ENCODE measurements around the gene KRTAP3-2. TPM values are rescaled to one million over a fixed set of nuclear protein-coding genes. Genes with fewer than 3 reads are reported as not detected.
"Not testable (repeated sequence)": the region's sequence is repeated elsewhere in the genome, so short reads cannot be mapped to it uniquely, and the experiment has no call there.

KRTAP3-2 gene
- polyA plus RNA-seq (2013) = not detected

GRCh38 chr17:40999563-40999962 is at the start of gene KRTAP3-2:
Gene KRTAP3-2 (minus strand): TSS chr17:40999906. CDS start chr17:40999853, 53 bp downstream.
- WGBS (ENCODE audit: insufficient coverage) = 100% methylated on average over 4 of the region's 6 CpGs
- POLR2A ChIA-PET; H3K4me3 ChIP-seq (ENCODE audit: control insufficient read depth in 1 of 7, extremely low read depth in 1 of 7, insufficient read depth in 4 of 7, low read depth in 2 of 7, low read length in 6 of 7); H3K9me3 ChIP-seq (ENCODE audit: control extremely low read depth in 1 of 5, control insufficient read depth in 4 of 5, insufficient read depth in 2 of 5, low read depth in 1 of 5, low read length in 4 of 5); H3K4me1 ChIP-seq (ENCODE audit: control extremely low read depth in 1 of 4, control insufficient read depth in 4 of 4, insufficient read depth in 4 of 4, low read length in 3 of 4); CTCF ChIA-PET; H3K27ac ChIP-seq (ENCODE audit: insufficient read depth in 1 of 2, low read depth in 1 of 2, low read length in 2 of 2, poor library complexity in 1 of 2, severe bottlenecking in 2 of 2); DNase-seq; H3K36me3 ChIP-seq (ENCODE audit: control insufficient read depth in 4 of 4, insufficient read depth in 4 of 4, low read length in 3 of 4); H3K27me3 ChIP-seq (replicated peaks in 2 of 5; ENCODE audit: control insufficient read depth in 4 of 5, insufficient read depth in 5 of 5, low read length in 4 of 5): not testable (repeated sequence)

GRCh38 chr17:41049110-41049509 is 49.4 kb upstream of the KRTAP3-2 start:
- H3K4me1 ChIP-seq (ENCODE audit: control extremely low read depth in 1 of 4, control insufficient read depth in 4 of 4, insufficient read depth in 4 of 4, low read length in 3 of 4) = no peaks in the 10 kb centered on the region
- WGBS (ENCODE audit: insufficient coverage) = 87% methylated on average over 2 of the region's 2 CpGs
- POLR2A ChIA-PET = no interaction called here
- CTCF ChIA-PET = no interaction called here
- no peak overlapping the region for H3K4me3 ChIP-seq (ENCODE audit: control insufficient read depth in 1 of 7, extremely low read depth in 1 of 7, insufficient read depth in 4 of 7, low read depth in 2 of 7, low read length in 6 of 7)
- DNase-seq = no peak
- H3K36me3 ChIP-seq (ENCODE audit: control insufficient read depth in 4 of 4, insufficient read depth in 4 of 4, low read length in 3 of 4) = no peaks in the 10 kb centered on the region
- H3K27ac ChIP-seq (ENCODE audit: insufficient read depth in 1 of 2, low read depth in 1 of 2, low read length in 2 of 2, poor library complexity in 1 of 2, severe bottlenecking in 2 of 2) = no peak overlapping the region
- H3K27me3 ChIP-seq (replicated peaks in 2 of 5; ENCODE audit: control insufficient read depth in 4 of 5, insufficient read depth in 5 of 5, low read length in 4 of 5) = peaks cover 0 to 25% (median 3%) of the 10 kb centered on the region in 5 experiments
- H3K9me3 ChIP-seq (ENCODE audit: control extremely low read depth in 1 of 5, control insufficient read depth in 4 of 5, insufficient read depth in 2 of 5, low read depth in 1 of 5, low read length in 4 of 5) = peaks cover 0 to 2% (median 0%) of the 10 kb centered on the region in 5 experiments

GRCh38 chr17:41048441-41048840 is 48.7 kb upstream of the KRTAP3-2 start:
- POLR2A ChIA-PET = no interaction called here
- no peak for DNase-seq
- no peak overlapping the region for H3K4me3 ChIP-seq (ENCODE audit: control insufficient read depth in 1 of 7, extremely low read depth in 1 of 7, insufficient read depth in 4 of 7, low read depth in 2 of 7, low read length in 6 of 7)
- H3K27ac ChIP-seq (ENCODE audit: insufficient read depth in 1 of 2, low read depth in 1 of 2, low read length in 2 of 2, poor library complexity in 1 of 2, severe bottlenecking in 2 of 2) = no peak overlapping the region
- CTCF ChIA-PET = no interaction called here
- peaks cover 0 to 25% (median 3%) of the 10 kb centered on the region in 5 experiments for H3K27me3 ChIP-seq (replicated peaks in 2 of 5; ENCODE audit: control insufficient read depth in 4 of 5, insufficient read depth in 5 of 5, low read length in 4 of 5)
- H3K9me3 ChIP-seq (ENCODE audit: control extremely low read depth in 1 of 5, control insufficient read depth in 4 of 5, insufficient read depth in 2 of 5, low read depth in 1 of 5, low read length in 4 of 5) = peaks cover 0 to 3% (median under 1%) of the 10 kb centered on the region in 5 experiments
- 84% methylated on average over 5 of the region's 7 CpGs for WGBS (ENCODE audit: insufficient coverage)
- H3K36me3 ChIP-seq (ENCODE audit: control insufficient read depth in 4 of 4, insufficient read depth in 4 of 4, low read length in 3 of 4) = no peaks in the 10 kb centered on the region
- no peaks in the 10 kb centered on the region for H3K4me1 ChIP-seq (ENCODE audit: control extremely low read depth in 1 of 4, control insufficient read depth in 4 of 4, insufficient read depth in 4 of 4, low read length in 3 of 4)

- H3K36me3 ChIP-seq (ENCODE audit: control insufficient read depth in 4 of 4, insufficient read depth in 4 of 4, low read length in 3 of 4); DNase-seq; CTCF ChIA-PET; H3K9me3 ChIP-seq (ENCODE audit: control extremely low read depth in 1 of 5, control insufficient read depth in 4 of 5, insufficient read depth in 2 of 5, low read depth in 1 of 5, low read length in 4 of 5); H3K4me1 ChIP-seq (ENCODE audit: control extremely low read depth in 1 of 4, control insufficient read depth in 4 of 4, insufficient read depth in 4 of 4, low read length in 3 of 4); H3K27ac ChIP-seq (ENCODE audit: insufficient read depth in 1 of 2, low read depth in 1 of 2, low read length in 2 of 2, poor library complexity in 1 of 2, severe bottlenecking in 2 of 2); POLR2A ChIA-PET; H3K4me3 ChIP-seq (ENCODE audit: control insufficient read depth in 1 of 7, extremely low read depth in 1 of 7, insufficient read depth in 4 of 7, low read depth in 2 of 7, low read length in 6 of 7): not testable (repeated sequence)
- 80% methylated on average over 3 of the region's 33 CpGs for WGBS (ENCODE audit: insufficient coverage)
- H3K27me3 ChIP-seq (replicated peaks in 2 of 5; ENCODE audit: control insufficient read depth in 4 of 5, insufficient read depth in 5 of 5, low read length in 4 of 5) = peaks cover 0 to 25% (median 3%) of the 10 kb centered on the region in 5 experiments
These were observed 47.2 kb upstream of the KRTAP3-2 start, which contains the start of gene KRTAP2-1 for GRCh38 chr17:41046735-41047465. Gene KRTAP2-1 (minus strand): TSS chr17:41047316. CDS start chr17:41047267, 49 bp downstream.

GRCh38 chr17:41042953-41043352 is 43.2 kb upstream of the KRTAP3-2 start:
- Histone ChIP-seq H3K27ac (ENCODE audit: insufficient read depth in 1 of 2, low read depth in 1 of 2, low read length in 2 of 2, poor library complexity in 1 of 2, severe bottlenecking in 2 of 2) (no peak overlapping the region), H3K9me3 (ENCODE audit: control extremely low read depth in 1 of 5, control insufficient read depth in 4 of 5, insufficient read depth in 2 of 5, low read depth in 1 of 5, low read length in 4 of 5) (peaks cover 0 to 3% (median 0%) of the 10 kb centered on the region in 5 experiments), H3K36me3 (ENCODE audit: control insufficient read depth in 4 of 4, insufficient read depth in 4 of 4, low read length in 3 of 4) (no peaks in the 10 kb centered on the region), H3K4me1 (ENCODE audit: control extremely low read depth in 1 of 4, control insufficient read depth in 4 of 4, insufficient read depth in 4 of 4, low read length in 3 of 4) (no peaks in the 10 kb centered on the region), H3K27me3 (replicated peaks in 2 of 5; ENCODE audit: control insufficient read depth in 4 of 5, insufficient read depth in 5 of 5, low read length in 4 of 5) (peaks cover 0 to 16% (median 0%) of the 10 kb centered on the region in 5 experiments), H3K4me3 (ENCODE audit: control insufficient read depth in 1 of 7, extremely low read depth in 1 of 7, insufficient read depth in 4 of 7, low read depth in 2 of 7, low read length in 6 of 7) (no peak overlapping the region)
- no CpG with 5 or more reads among the region's 1 CpG for WGBS (ENCODE audit: insufficient coverage)
- ChIA-PET CTCF (no interaction called here), POLR2A (no interaction called here)
- DNase-seq = no peak

- H3K27ac ChIP-seq (ENCODE audit: insufficient read depth in 1 of 2, low read depth in 1 of 2, low read length in 2 of 2, poor library complexity in 1 of 2, severe bottlenecking in 2 of 2); H3K4me1 ChIP-seq (ENCODE audit: control extremely low read depth in 1 of 4, control insufficient read depth in 4 of 4, insufficient read depth in 4 of 4, low read length in 3 of 4); H3K9me3 ChIP-seq (ENCODE audit: control extremely low read depth in 1 of 5, control insufficient read depth in 4 of 5, insufficient read depth in 2 of 5, low read depth in 1 of 5, low read length in 4 of 5); H3K36me3 ChIP-seq (ENCODE audit: control insufficient read depth in 4 of 4, insufficient read depth in 4 of 4, low read length in 3 of 4); H3K27me3 ChIP-seq (replicated peaks in 2 of 5; ENCODE audit: control insufficient read depth in 4 of 5, insufficient read depth in 5 of 5, low read length in 4 of 5); POLR2A ChIA-PET; CTCF ChIA-PET; H3K4me3 ChIP-seq (ENCODE audit: control insufficient read depth in 1 of 7, extremely low read depth in 1 of 7, insufficient read depth in 4 of 7, low read depth in 2 of 7, low read length in 6 of 7); DNase-seq: not testable (repeated sequence)
- WGBS (ENCODE audit: insufficient coverage) = 92% methylated on average over 10 of the region's 14 CpGs
These were observed 41.3 kb upstream of the KRTAP3-2 start, which contains the start of gene KRTAP1-1 for GRCh38 chr17:41040783-41041571. Gene KRTAP1-1 (minus strand): TSS chr17:41041450. CDS start chr17:41041397, 53 bp downstream.

- no peak overlapping the region for H3K27ac ChIP-seq (ENCODE audit: insufficient read depth in 1 of 2, low read depth in 1 of 2, low read length in 2 of 2, poor library complexity in 1 of 2, severe bottlenecking in 2 of 2)
- peaks cover 0 to 3% (median 2%) of the 10 kb centered on the region in 5 experiments for H3K27me3 ChIP-seq (replicated peaks in 2 of 5; ENCODE audit: control insufficient read depth in 4 of 5, insufficient read depth in 5 of 5, low read length in 4 of 5)
- no peaks in the 10 kb centered on the region for H3K4me1 ChIP-seq (ENCODE audit: control extremely low read depth in 1 of 4, control insufficient read depth in 4 of 4, insufficient read depth in 4 of 4, low read length in 3 of 4)
- no CpG with 5 or more reads among the region's 2 CpGs for WGBS (ENCODE audit: insufficient coverage)
- DNase-seq = no peak
- H3K36me3 ChIP-seq (ENCODE audit: control insufficient read depth in 4 of 4, insufficient read depth in 4 of 4, low read length in 3 of 4) = no peaks in the 10 kb centered on the region
- H3K4me3 ChIP-seq (ENCODE audit: control insufficient read depth in 1 of 7, extremely low read depth in 1 of 7, insufficient read depth in 4 of 7, low read depth in 2 of 7, low read length in 6 of 7) = no peak overlapping the region
- H3K9me3 ChIP-seq (ENCODE audit: control extremely low read depth in 1 of 5, control insufficient read depth in 4 of 5, insufficient read depth in 2 of 5, low read depth in 1 of 5, low read length in 4 of 5) = no peaks in the 10 kb centered on the region
- ChIA-PET POLR2A (no interaction called here), CTCF (interaction anchor here (0.7 kb wide), 1 partner anchor 30 kb away, joined by 3 read pairs; no protein-coding TSS in a partner anchor)
These were observed 38.2 kb upstream of the KRTAP3-2 start for GRCh38 chr17:41037853-41038350.
